ENCODE measurements around the gene IL1RL2.

The IL1RL2 gene

DNA sequence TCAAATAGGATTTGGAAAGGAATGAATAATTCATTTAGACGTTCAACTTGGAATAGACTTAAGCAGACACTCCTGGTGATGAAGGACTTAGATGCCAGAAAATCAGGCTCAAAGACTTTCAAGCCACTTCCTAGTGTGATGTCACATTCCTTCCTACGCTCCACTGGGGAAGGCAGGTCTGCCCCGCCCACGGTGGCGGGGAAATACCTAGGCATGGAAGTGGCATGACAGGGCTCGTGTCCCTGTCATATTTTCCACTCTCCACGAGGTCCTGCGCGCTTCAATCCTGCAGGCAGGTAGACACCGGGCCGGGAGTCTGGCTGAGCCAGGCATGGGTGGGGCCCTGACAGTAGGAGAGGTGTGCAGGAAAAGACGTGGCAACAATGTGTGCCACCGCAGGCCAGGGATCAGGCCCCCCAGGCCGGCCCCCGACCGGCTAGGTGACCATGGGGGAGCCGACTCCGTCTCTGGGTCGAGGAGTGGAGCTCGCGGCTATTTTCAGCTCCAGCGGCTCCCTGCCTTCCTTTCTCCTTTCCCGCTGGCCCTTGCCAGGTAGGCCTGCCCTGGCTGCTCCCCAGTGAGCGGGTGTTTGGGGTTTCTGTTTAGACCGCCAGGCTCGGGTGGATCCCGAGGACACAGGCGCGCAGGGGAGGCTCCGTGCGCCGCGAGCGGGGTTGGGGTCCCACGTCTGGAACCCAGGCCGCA is at the start of gene IL1RL2:
IL1RL2 (plus strand) TSS at position 233 of the 705 bp plus-strand sequence. CDS start 845 bp downstream, outside the sequence.
- no peak for DNase-seq (ENCODE audit: low read depth)
- TF ChIP-seq, protein P1, sequence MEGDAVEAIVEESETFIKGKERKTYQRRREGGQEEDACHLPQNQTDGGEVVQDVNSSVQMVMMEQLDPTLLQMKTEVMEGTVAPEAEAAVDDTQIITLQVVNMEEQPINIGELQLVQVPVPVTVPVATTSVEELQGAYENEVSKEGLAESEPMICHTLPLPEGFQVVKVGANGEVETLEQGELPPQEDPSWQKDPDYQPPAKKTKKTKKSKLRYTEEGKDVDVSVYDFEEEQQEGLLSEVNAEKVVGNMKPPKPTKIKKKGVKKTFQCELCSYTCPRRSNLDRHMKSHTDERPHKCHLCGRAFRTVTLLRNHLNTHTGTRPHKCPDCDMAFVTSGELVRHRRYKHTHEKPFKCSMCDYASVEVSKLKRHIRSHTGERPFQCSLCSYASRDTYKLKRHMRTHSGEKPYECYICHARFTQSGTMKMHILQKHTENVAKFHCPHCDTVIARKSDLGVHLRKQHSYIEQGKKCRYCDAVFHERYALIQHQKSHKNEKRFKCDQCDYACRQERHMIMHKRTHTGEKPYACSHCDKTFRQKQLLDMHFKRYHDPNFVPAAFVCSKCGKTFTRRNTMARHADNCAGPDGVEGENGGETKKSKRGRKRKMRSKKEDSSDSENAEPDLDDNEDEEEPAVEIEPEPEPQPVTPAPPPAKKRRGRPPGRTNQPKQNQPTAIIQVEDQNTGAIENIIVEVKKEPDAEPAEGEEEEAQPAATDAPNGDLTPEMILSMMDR (IDR thresholded peaks at IDR 0.05; ENCODE audit: insufficient read depth, low read depth, low read length, missing control alignments) = no peak
- no peak within 1 kb of the TSS for H3K4me3 ChIP-seq (ENCODE audit: low read depth, low read length)

DNA sequence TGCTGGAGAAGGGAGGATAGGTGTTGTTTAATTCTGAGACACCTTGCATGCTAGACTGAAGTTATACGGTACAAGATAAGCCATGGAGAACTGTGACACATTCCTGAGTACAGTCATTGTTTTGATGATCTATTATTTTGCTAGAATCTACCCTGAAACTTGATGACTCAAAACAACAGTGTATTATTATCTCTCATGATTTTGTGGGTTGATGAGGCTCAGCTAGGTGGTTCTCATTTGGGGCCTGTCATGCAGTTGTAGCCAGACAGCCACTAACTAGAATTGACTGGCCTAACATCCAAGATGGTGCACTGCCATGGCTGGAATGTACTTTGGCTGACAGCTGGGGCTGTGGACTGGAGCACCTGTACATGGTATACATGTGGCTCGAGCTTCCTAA is 49.7 kb upstream of the IL1RL2 start:
- peak; percentile 24 for DNase-seq (ENCODE audit: low read depth)
- TF ChIP-seq, protein P1 (IDR thresholded peaks at IDR 0.05; ENCODE audit: insufficient read depth, low read depth, low read length, missing control alignments) = no peak
- no peak overlapping the region for H3K4me3 ChIP-seq (ENCODE audit: low read depth, low read length)

DNA sequence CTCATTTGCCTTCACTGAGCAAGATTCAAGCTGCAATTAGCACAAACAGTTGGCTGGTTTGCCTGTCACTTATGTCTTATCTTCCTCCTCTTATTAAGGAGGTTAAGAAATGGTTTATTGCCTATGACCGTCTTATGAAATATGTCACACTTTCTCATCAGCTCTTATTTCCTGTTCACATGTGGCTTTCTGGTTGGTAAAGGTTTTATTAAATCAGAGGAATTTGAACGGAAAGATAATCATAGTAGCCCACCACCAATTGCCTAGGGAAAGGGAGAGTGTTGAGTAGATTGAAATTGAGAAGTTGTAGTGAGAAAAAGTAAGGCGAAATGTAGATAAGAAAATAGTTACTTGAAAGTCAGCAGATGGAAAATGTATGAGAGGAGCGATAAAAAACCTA is 48.5 kb upstream of the IL1RL2 start:
- TF ChIP-seq, protein P1 (IDR thresholded peaks at IDR 0.05; ENCODE audit: insufficient read depth, low read depth, low read length, missing control alignments) = no peak
- no peak overlapping the region for H3K4me3 ChIP-seq (ENCODE audit: low read depth, low read length)
- DNase-seq (ENCODE audit: low read depth) = no peak

DNA sequence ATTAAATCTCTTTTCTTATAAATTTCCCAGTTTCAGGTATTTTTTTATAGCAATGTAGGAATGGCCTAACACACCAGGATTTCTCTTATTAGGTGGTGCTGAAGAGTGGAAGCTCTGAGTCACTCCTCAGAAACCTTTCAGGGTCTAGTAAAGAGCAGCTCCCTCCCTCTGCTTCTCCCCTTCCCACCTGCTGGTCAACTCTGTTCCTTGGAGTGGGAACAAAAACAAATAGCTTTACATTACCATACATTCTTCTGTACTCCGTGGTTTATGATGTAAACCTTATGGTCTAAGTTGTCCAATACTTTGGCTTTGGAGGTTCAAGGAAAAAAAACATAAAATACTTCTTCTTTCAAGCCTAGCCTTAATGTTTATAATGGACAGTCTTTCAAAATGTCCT is 47.0 kb upstream of the IL1RL2 start:
- TF ChIP-seq, protein P1 (IDR thresholded peaks at IDR 0.05; ENCODE audit: insufficient read depth, low read depth, low read length, missing control alignments) = no peak
- no peak for DNase-seq (ENCODE audit: low read depth)
- no peak overlapping the region for H3K4me3 ChIP-seq (ENCODE audit: low read depth, low read length)

DNA sequence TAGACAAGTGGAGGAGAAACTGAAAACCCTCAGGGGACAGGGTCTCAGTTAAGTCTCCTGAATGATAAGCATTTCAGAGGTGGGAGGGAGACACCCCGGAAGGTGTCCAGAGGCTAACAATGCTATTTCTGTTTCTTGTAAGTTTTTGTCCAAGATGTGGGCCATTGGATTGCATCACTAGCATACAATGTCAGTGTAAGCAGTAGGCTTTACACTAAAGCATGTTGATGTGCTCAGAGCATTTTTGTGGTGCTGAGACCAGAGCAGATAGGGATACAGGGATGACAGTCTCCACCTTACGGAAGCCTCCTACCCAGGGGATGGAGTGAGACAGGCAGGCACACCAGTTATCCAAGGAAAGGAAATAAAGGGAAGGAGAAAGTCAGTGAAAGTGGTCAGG is 46.4 kb upstream of the IL1RL2 start:
- TF ChIP-seq, protein P1 (IDR thresholded peaks at IDR 0.05; ENCODE audit: insufficient read depth, low read depth, low read length, missing control alignments) = no peak
- H3K4me3 ChIP-seq (ENCODE audit: low read depth, low read length) = no peak overlapping the region
- no peak for DNase-seq (ENCODE audit: low read depth)

DNA sequence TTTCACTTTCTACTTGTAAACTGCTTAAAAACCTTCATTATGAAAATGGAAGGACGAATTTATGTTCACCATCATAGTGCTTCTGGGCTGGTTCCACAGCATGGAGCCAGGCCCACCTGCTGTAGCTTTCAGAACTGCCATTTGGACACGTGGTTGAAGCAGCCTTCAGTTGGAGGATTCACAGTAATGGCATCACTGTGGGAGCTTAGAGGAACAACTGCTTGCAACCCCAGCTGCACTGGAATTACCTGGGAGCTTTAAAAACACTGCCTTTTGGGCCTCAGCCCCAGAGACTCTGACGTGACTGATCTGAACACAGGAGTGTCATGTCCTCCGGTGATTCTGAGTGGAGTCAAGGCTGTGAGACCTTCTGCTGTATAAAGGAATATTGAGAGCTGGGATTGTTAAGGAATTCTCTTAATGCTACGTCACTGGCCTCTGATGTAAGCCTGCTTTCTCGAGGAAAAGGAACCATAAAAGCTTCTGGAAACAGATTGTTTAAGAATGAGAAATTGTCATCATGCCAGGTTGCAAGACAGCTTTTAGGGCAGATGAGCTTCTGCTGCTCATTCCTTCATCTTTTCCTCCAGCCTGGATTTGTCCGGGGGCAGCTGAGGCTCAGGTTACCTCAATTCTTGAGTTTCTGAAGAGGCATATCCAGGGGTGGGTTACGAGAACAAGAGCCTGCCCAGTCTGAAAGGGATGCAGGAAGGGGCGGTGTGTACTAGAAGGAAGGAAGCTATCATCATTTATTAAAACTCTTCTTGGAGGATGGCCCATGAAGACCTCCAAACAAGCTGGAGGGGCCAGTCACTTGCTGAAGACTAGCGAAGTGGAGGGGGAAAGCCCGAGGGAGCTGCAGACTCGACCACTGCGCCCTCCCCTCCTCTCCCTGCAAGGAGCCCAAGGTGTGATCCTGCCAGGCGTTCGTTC is 45.5 kb upstream of the IL1RL2 start:
- H3K4me3 ChIP-seq (ENCODE audit: low read depth, low read length) = no peak overlapping the region
- DNase-seq (ENCODE audit: low read depth) = no peak
- TF ChIP-seq, protein P1 (IDR thresholded peaks at IDR 0.05; ENCODE audit: insufficient read depth, low read depth, low read length, missing control alignments) = no peak

Measured in GM12865 (cell line).